Rectal smooth muscle tissue (tissue), 1 donor: ENCODE results near the gene BUD31.

Experiments used
- H3K27ac ChIP-seq: one replicate; pipeline ENCODE4 v1.7.0; 2013; ENCODE audit warnings: low read depth, low read length, inconsistent platforms
- H3K27me3 ChIP-seq: one replicate; pipeline ENCODE4 v1.7.0; 2013; ENCODE audit warnings: low read length; ENCODE audit not compliant: control insufficient read depth, insufficient read depth
- H3K36me3 ChIP-seq: one replicate; pipeline ENCODE4 v1.7.0; 2013; ENCODE audit warnings: low read length; ENCODE audit not compliant: control insufficient read depth, insufficient read depth
- H3K4me1 ChIP-seq: one replicate; pipeline ENCODE4 v1.7.0; 2013; ENCODE audit warnings: low read length; ENCODE audit not compliant: control insufficient read depth, insufficient read depth
- H3K4me3 ChIP-seq: one replicate; pipeline ENCODE4 v1.7.0; 2013; ENCODE audit warnings: low read length
- H3K9ac ChIP-seq: one replicate; pipeline ENCODE4 v1.7.0; 2013; ENCODE audit warnings: low read length

Gene BUD31

GRCh38 chr7:99433158-99433557, 24.4 kb downstream of the BUD31 start:
- no peak overlapping the region for H3K27ac ChIP-seq
- H3K9ac ChIP-seq, result no peak overlapping the region
- H3K27me3 ChIP-seq, result no peaks in the 10 kb centered on the region
- peaks cover 29% of the 10 kb centered on the region for H3K36me3 ChIP-seq
- no peak overlapping the region for H3K4me3 ChIP-seq
- H3K4me1 ChIP-seq, result peaks cover 5% of the 10 kb centered on the region

- Histone ChIP-seq H3K4me3 (peak overlapping the region; percentile 91), H3K9ac (no peak overlapping the region), H3K27me3 (no peaks in the 10 kb centered on the region), H3K4me1 (peaks cover 11% of the 10 kb centered on the region), H3K27ac (peak overlapping the region; percentile 53), H3K36me3 (peaks cover 8% of the 10 kb centered on the region)
Measured at GRCh38 chr7:99437946-99438572, 29.3 kb downstream of the BUD31 start.

GRCh38 chr7:99438573-99439480, 30.1 kb downstream of the BUD31 start, which contains the start of the genes CPSF4 and PTCD1:
TSS of gene CPSF4 (plus strand) at chr7:99438943. CDS start at chr7:99439083, 140 bp downstream.
TSS of gene PTCD1 (minus strand) at chr7:99438798. CDS start at chr7:99435242, 3,556 bp downstream.
- H3K27me3 ChIP-seq, result no peaks in the 10 kb centered on the region
- H3K4me3 ChIP-seq, result peak within 1 kb of the TSS; percentile 91
- H3K4me1 ChIP-seq, result peaks cover 11% of the 10 kb centered on the region
- peak within 1 kb of the TSS; percentile 79 for H3K27ac ChIP-seq
- H3K36me3 ChIP-seq, result peaks cover 5% of the 10 kb centered on the region
- H3K9ac ChIP-seq, result peak within 1 kb of the TSS; percentile 78

- no peaks in the 10 kb centered on the region for H3K27me3 ChIP-seq
- peaks cover 2% of the 10 kb centered on the region for H3K36me3 ChIP-seq
- peaks cover 11% of the 10 kb centered on the region for H3K4me1 ChIP-seq
- peak overlapping the region; percentile 14 for H3K4me3 ChIP-seq
- no peak overlapping the region for H3K27ac ChIP-seq
- H3K9ac ChIP-seq, result no peak overlapping the region
Measured at GRCh38 chr7:99440195-99440594, 31.4 kb downstream of the BUD31 start.

- no peak overlapping the region for H3K9ac ChIP-seq
- no peaks in the 10 kb centered on the region for H3K27me3 ChIP-seq
- no peak overlapping the region for H3K4me3 ChIP-seq
- H3K4me1 ChIP-seq, result peaks cover 2% of the 10 kb centered on the region
- H3K27ac ChIP-seq, result no peak overlapping the region
- H3K36me3 ChIP-seq, result peaks cover 31% of the 10 kb centered on the region
Measured at GRCh38 chr7:99446096-99446495, 37.3 kb downstream of the BUD31 start.

- H3K36me3 ChIP-seq, result peaks cover 40% of the 10 kb centered on the region
- no peak overlapping the region for H3K27ac ChIP-seq
- no peak overlapping the region for H3K4me3 ChIP-seq
Measured at GRCh38 chr7:99447943-99448342, 39.2 kb downstream of the BUD31 start.

GRCh38 chr7:99448855-99449254, 40.1 kb downstream of the BUD31 start:
- H3K4me3 ChIP-seq, result no peak overlapping the region
- no peak overlapping the region for H3K27ac ChIP-seq
- no peaks in the 10 kb centered on the region for H3K4me1 ChIP-seq
- H3K27me3 ChIP-seq, result no peaks in the 10 kb centered on the region
- H3K9ac ChIP-seq, result no peak overlapping the region
- H3K36me3 ChIP-seq, result peaks cover 46% of the 10 kb centered on the region

More at GRCh38 chr7:99447943-99448342, 39.2 kb downstream of the BUD31 start:
- Histone ChIP-seq H3K27me3 (no peaks in the 10 kb centered on the region), H3K4me1 (no peaks in the 10 kb centered on the region), H3K9ac (no peak overlapping the region)

- H3K36me3 ChIP-seq, result peaks cover 50% of the 10 kb centered on the region
- no peak overlapping the region for H3K27ac ChIP-seq
- H3K27me3 ChIP-seq, result no peaks in the 10 kb centered on the region
- H3K4me3 ChIP-seq, result no peak overlapping the region
- H3K4me1 ChIP-seq, result no peaks in the 10 kb centered on the region
- H3K9ac ChIP-seq, result no peak overlapping the region
Measured at GRCh38 chr7:99449326-99449725, 40.6 kb downstream of the BUD31 start.

GRCh38 chr7:99451936-99452335, 43.2 kb downstream of the BUD31 start:
- no peaks in the 10 kb centered on the region for H3K27me3 ChIP-seq
- peaks cover 55% of the 10 kb centered on the region for H3K36me3 ChIP-seq
- H3K4me3 ChIP-seq, result no peak overlapping the region
- H3K4me1 ChIP-seq, result no peaks in the 10 kb centered on the region
- no peak overlapping the region for H3K27ac ChIP-seq
- H3K9ac ChIP-seq, result no peak overlapping the region

- no peak overlapping the region for H3K27ac ChIP-seq
- H3K36me3 ChIP-seq, result peaks cover 56% of the 10 kb centered on the region
- H3K27me3 ChIP-seq, result no peaks in the 10 kb centered on the region
- H3K9ac ChIP-seq, result no peak overlapping the region
- no peaks in the 10 kb centered on the region for H3K4me1 ChIP-seq
- no peak overlapping the region for H3K4me3 ChIP-seq
Measured at GRCh38 chr7:99452541-99452940, 43.8 kb downstream of the BUD31 start.

- no peaks in the 10 kb centered on the region for H3K4me1 ChIP-seq
- H3K9ac ChIP-seq, result no peak overlapping the region
- H3K36me3 ChIP-seq, result peaks cover 56% of the 10 kb centered on the region
- no peaks in the 10 kb centered on the region for H3K27me3 ChIP-seq
- no peak overlapping the region for H3K4me3 ChIP-seq
- H3K27ac ChIP-seq, result no peak overlapping the region
Measured at GRCh38 chr7:99453105-99453504, 44.3 kb downstream of the BUD31 start.

- H3K9ac ChIP-seq, result no peak overlapping the region
- no peaks in the 10 kb centered on the region for H3K4me1 ChIP-seq
- no peak overlapping the region for H3K27ac ChIP-seq
- H3K36me3 ChIP-seq, result peaks cover 46% of the 10 kb centered on the region
- no peaks in the 10 kb centered on the region for H3K27me3 ChIP-seq
- no peak overlapping the region for H3K4me3 ChIP-seq
Measured at GRCh38 chr7:99455874-99456273, 47.1 kb downstream of the BUD31 start.
